ENCODE results near the gene ATAD2B.

DNA sequence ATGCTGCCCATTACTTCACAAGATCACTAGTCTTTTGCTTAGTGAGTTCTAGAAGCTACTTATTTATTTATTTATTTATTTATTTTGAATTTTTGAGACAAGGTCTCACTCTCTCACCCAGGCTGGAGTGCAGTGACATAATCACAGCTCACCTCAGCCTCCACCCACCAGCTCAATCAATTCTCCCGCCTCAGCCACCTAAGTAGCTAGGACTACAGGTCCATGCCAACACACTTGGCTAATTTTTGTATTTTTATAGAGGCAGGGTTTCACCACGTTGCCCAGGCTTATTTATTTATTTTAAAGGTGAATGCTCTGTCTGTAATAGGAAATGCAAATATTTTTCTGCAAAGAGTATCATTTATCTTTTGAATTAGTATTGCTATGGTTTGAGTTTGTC is 67.7 kb downstream of the ATAD2B start:
- TF ChIP-seq, protein P1, sequence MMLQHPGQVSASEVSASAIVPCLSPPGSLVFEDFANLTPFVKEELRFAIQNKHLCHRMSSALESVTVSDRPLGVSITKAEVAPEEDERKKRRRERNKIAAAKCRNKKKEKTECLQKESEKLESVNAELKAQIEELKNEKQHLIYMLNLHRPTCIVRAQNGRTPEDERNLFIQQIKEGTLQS (IDR thresholded peaks at IDR 0.05), result no peak
- TF ChIP-seq CTCF (IDR thresholded peaks at IDR 0.05; ENCODE audit: low read depth, low read length, missing input control) (no peak), YY1 (IDR thresholded peaks at IDR 0.05) (no peak)
- TF ChIP-seq, protein P2, sequence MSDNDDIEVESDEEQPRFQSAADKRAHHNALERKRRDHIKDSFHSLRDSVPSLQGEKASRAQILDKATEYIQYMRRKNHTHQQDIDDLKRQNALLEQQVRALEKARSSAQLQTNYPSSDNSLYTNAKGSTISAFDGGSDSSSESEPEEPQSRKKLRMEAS (IDR thresholded peaks at IDR 0.05), result no peak
